Measurements from ENCODE around the gene CALHM4.

DNA sequence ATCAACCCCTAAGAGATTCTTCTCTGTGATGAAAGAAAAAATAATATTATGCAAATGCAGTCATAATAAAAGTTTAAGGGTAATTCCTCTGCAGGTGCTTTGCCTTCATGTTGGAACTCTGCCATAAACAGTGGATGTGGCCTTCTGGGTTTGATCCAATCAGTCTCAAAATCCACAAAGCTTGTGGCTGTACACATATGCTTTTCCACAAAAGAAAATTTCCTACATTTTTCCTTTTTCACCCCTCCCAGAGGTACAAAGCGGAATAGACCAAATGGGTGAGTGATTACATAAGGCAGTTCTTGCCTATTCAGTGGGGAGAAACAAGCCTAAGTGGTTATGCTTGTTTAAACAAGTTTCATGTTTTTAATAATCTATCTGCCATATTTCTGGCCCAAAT lies 25.4 kb upstream of the CALHM4 start:
- TF ChIP-seq POLR2AphosphoS5 (IDR thresholded peaks at IDR 0.05; ENCODE audit: low read depth) (no peak), CTCF (IDR thresholded peaks at IDR 0.05; ENCODE audit: insufficient read depth, low read length) (no peak), REST (IDR thresholded peaks at IDR 0.05; ENCODE audit: insufficient replicate concordance, low read depth) (no peak), GABPA (IDR thresholded peaks at IDR 0.05; ENCODE audit: low read depth) (no peak)
